HepG2 (cell line): ENCODE measurements around the gene CDH23. TPM values are rescaled to one million over a fixed set of nuclear protein-coding genes. Genes with fewer than 3 reads are reported as not detected.

Experiments used
- ATAC-seq: fragments of 200-7000 bp; cut with Tn5 transposase; 3 replicates; pipeline ENCODE4 v1.9.1; 2020; ENCODE audit warnings: mild to moderate bottlenecking, moderate library complexity
- BruUV-seq: library from RNA; stranded (reverse); fragments of 400-500 nt; replicated peaks from 2 replicates; lab custom pipeline; 2021; lab: Mats Ljungman, UMichigan
- CTCF ChIA-PET: fragments of 300-600 bp; formaldehyde crosslinking; extraction: SDS; loops from one replicate; lab custom pipeline; 2021; ENCODE audit warnings: low total read pairs, inconsistent platforms, low intra/inter-chr PET ratio; lab: Yijun Ruan, JAX
- POLR2A ChIA-PET: fragments of 350-600 bp; sonication (Branson Sonifier 250); formaldehyde crosslinking; loops from one replicate; lab custom pipeline; 2020; ENCODE audit warnings: antibody characterized with exemption, inconsistent platforms; lab: Yijun Ruan, JAX
- DNase-seq: peaks from one replicate; pipeline ENCODE4 v3.0.0-alpha.2; 2015; ENCODE audit warnings: low spot score
- FAIRE-seq: peaks from 3 replicates; lab custom pipeline; 2011; peaks lifted over from hg19 to GRCh38; lab: Jason Lieb, UNC
- H2AFZ ChIP-seq: one replicate; pipeline ENCODE4 v1.6.1; 2011; ENCODE audit warnings: low read length, inconsistent platforms
- H3K27ac ChIP-seq: fragments of 300-600 bp; 3 replicates; pipeline ENCODE4 v1.8.0; 2011; ENCODE audit warnings: mixed run types, mild to moderate bottlenecking, mixed read lengths, low read length, inconsistent platforms; ENCODE audit not compliant: insufficient read depth; ENCODE audit errors: extremely low read length
- H3K27me3 ChIP-seq, 2 experiments: fragments of 200-600 bp in 1 of 2; 2 replicates in 1 of 2; 3 replicates in 1 of 2; pipeline versions ENCODE4 v1.6.0 to v1.8.0; 2011; ENCODE audit warnings: low read length in 2 of 2, mild to moderate bottlenecking in 2 of 2, moderate library complexity in 2 of 2, inconsistent platforms in 1 of 2; ENCODE audit not compliant: insufficient read depth in 2 of 2, control insufficient read depth in 1 of 2
- H3K36me3 ChIP-seq, 2 experiments: fragments of 200-600 bp in 1 of 2; replicated peaks in 1 of 2; 2 replicates in 1 of 2; 3 replicates in 1 of 2; pipeline versions ENCODE4 v1.5.1 to v1.8.0; 2011; ENCODE audit warnings: low read length in 2 of 2, inconsistent platforms in 1 of 2; ENCODE audit not compliant: insufficient read depth in 2 of 2, control insufficient read depth in 1 of 2
- H3K4me1 ChIP-seq: 2 replicates; pipeline ENCODE4 v1.5.1; 2012; ENCODE audit warnings: low read length, inconsistent platforms; ENCODE audit not compliant: insufficient read depth
- H3K4me2 ChIP-seq: 2 replicates; pipeline ENCODE4 v1.6.0; 2011; ENCODE audit warnings: low read depth, low read length, inconsistent platforms
- H3K4me3 ChIP-seq, 3 experiments: fragments of 200-600 bp in 1 of 3; sonication (generic), shearing (Covaris generic) in 1 of 3; replicated peaks in 1 of 3; 2 replicates each; pipeline ENCODE4 v1.5.1; 2011 to 2016; ENCODE audit warnings: low read length in 3 of 3, inconsistent platforms in 2 of 3, low read depth in 2 of 3, mild to moderate bottlenecking in 2 of 3, control low read depth in 1 of 3, mixed read lengths in 1 of 3; ENCODE audit not compliant: insufficient read depth in 1 of 3
- H3K79me2 ChIP-seq: one replicate; pipeline ENCODE4 v1.6.1; 2011; ENCODE audit warnings: low read length, inconsistent platforms; ENCODE audit not compliant: insufficient read depth
- H3K9ac ChIP-seq: 2 replicates; pipeline ENCODE4 v1.6.0; 2011; ENCODE audit warnings: mild to moderate bottlenecking, low read depth, low read length, inconsistent platforms; ENCODE audit not compliant: insufficient read depth
- H3K9me3 ChIP-seq: 2 replicates; pipeline ENCODE4 v1.5.1; 2012; ENCODE audit warnings: mild to moderate bottlenecking, low read length
- H4K20me1 ChIP-seq: 2 replicates; pipeline ENCODE4 v1.6.0; 2011; ENCODE audit warnings: inconsistent platforms, mild to moderate bottlenecking, low read length, moderate library complexity; ENCODE audit not compliant: insufficient read depth
- AHR ChIP-seq: IDR thresholded peaks from 2 replicates; pipeline ENCODE4 v1.6.1; 2018; ENCODE audit warnings: missing genetic modification reagents, missing compliant biosample characterization
- ARID2 ChIP-seq: sonication (generic); formaldehyde crosslinking; IDR thresholded peaks from 2 replicates; pipeline ENCODE4 v1.8.1; 2022; ENCODE audit warnings: mild to moderate bottlenecking, missing genetic modification reagents, borderline replicate concordance
- CEBPG ChIP-seq: IDR thresholded peaks from 2 replicates; pipeline ENCODE4 v1.6.1; 2016
- HOXA3 ChIP-seq: sonication (generic); formaldehyde crosslinking; IDR thresholded peaks from 2 replicates; pipeline ENCODE4 v1.5.0; 2020; ENCODE audit warnings: missing genetic modification reagents
- MEF2D ChIP-seq: sonication (generic); formaldehyde crosslinking; IDR thresholded peaks from 2 replicates; pipeline ENCODE4 v1.5.1; 2020; ENCODE audit warnings: mild to moderate bottlenecking, missing genetic modification reagents
- MLX ChIP-seq: IDR thresholded peaks from 2 replicates; pipeline ENCODE4 v1.6.1; 2016
- NFAT5 ChIP-seq: sonication (generic); formaldehyde crosslinking; IDR thresholded peaks from 2 replicates; pipeline ENCODE4 v1.4.0; 2020; ENCODE audit warnings: missing genetic modification reagents
- PPARG ChIP-seq: conservative IDR thresholded peaks from 2 replicates; pipeline ENCODE4 v1.6.1; 2016; ENCODE audit warnings: missing biosample characterization, missing genetic modification reagents
- PRPF4 ChIP-seq: fragments of 200-400 bp; formaldehyde crosslinking; IDR thresholded peaks from 2 replicates; pipeline ENCODE4 v1.6.1; 2016; ENCODE audit warnings: low read length, low read depth; ENCODE audit not compliant: poor library complexity, severe bottlenecking
- SRSF4 ChIP-seq: fragments of 200-400 bp; formaldehyde crosslinking; IDR thresholded peaks from one replicate; pipeline ENCODE4 v1.6.1; 2018; ENCODE audit warnings: mild to moderate bottlenecking, low read depth, low read length, moderate library complexity; ENCODE audit not compliant: poor library complexity, severe bottlenecking
- THAP8 ChIP-seq: sonication (generic); formaldehyde crosslinking; IDR thresholded peaks from 2 replicates; pipeline ENCODE4 v1.5.1; 2020; ENCODE audit warnings: missing genetic modification reagents, mild to moderate bottlenecking, borderline replicate concordance
- THYN1 ChIP-seq: sonication (generic); formaldehyde crosslinking; IDR thresholded peaks from 2 replicates; pipeline ENCODE4 v1.8.1; 2023; ENCODE audit warnings: low read depth, mild to moderate bottlenecking, moderate library complexity, missing genetic modification reagents, borderline replicate concordance
- ZBTB2 ChIP-seq: sonication (generic); formaldehyde crosslinking; IDR thresholded peaks from 2 replicates; pipeline ENCODE4 v1.8.0; 2022; ENCODE audit warnings: low read depth, missing genetic modification reagents
- ZNF317 ChIP-seq: sonication (generic); formaldehyde crosslinking; IDR thresholded peaks from 2 replicates; pipeline ENCODE4 v1.5.0; 2020; ENCODE audit warnings: mild to moderate bottlenecking, missing genetic modification reagents
- ZNF329 ChIP-seq: sonication (generic); formaldehyde crosslinking; IDR thresholded peaks from 2 replicates; pipeline ENCODE4 v1.9.0; 2021; ENCODE audit warnings: low read depth, mild to moderate bottlenecking, missing genetic modification reagents
- ZNF878 ChIP-seq: sonication (generic); formaldehyde crosslinking; IDR thresholded peaks from 2 replicates; pipeline ENCODE4 v1.8.1; 2023; ENCODE audit warnings: mild to moderate bottlenecking, missing genetic modification reagents, moderate library complexity
- whole genome bisulfite sequencing: methylation state at CpG from one replicate; pipeline ENCODE4 v1.1.6; 2017; ENCODE audit warnings: low lambda C conversion rate; 5-methylcytosine and 5-hydroxymethylcytosine counted together
- in situ Hi-C: cut with HindIII; loops from 2 replicates; pipeline ENCODE4 v1.10.0; 2017; ENCODE audit warnings: low pct_unique_long_range_greater_than_20kb; ENCODE audit not compliant: extremely low pct_ligation_motif_present
- intact Hi-C: fragments of 100-400 bp; cut with micrococcal nuclease; formaldehyde crosslinking; loops from one replicate; pipeline ENCODE4 v1.10.0; 2022; ENCODE audit not compliant: unreplicated experiment
- polyA plus RNA-seq, 8 experiments: library from polyadenylated mRNA; depleted of rRNA in 3 of 8; stranded (reverse) in 7 of 8; unstranded in 1 of 8; fragments of >200 nt; fragmentation: Illumina TruSeq in 4 of 8; extraction: Trizol in 4 of 8; gene quantifications; 2 replicates each; pipeline versions ENCODE4 v1.2.1 to v1.2.3, GENCODE V29; 2011 to 2016; ENCODE audit warnings: low read depth in 4 of 8, missing spikeins in 1 of 8, mixed read lengths in 1 of 8; ENCODE audit not compliant: insufficient read depth in 1 of 8
- total RNA-seq, 5 experiments: library from RNA; depleted of rRNA; stranded (reverse); fragments of >200 nt; fragmentation: Illumina TruSeq; extraction: Trizol; gene quantifications; 2 replicates each; pipeline ENCODE4 v1.2.3, GENCODE V29; 2016; ENCODE audit warnings: low read depth in 1 of 5

CDH23 gene
- total and polyA plus RNA-seq, 2 of the 13 experiments (the other 11 are each of a cell fraction or from before 2014, with no cell fraction given): 0.13 TPM; not detected in 1

GRCh38 chr10:71561003-71561574, 164.4 kb downstream of the CDH23 start:
- Histone ChIP-seq H3K4me2 (no peak overlapping the region), H3K4me3 (no peak overlapping the region), H3K36me3 (no peaks in the 10 kb centered on the region), H4K20me1 (no peaks in the 10 kb centered on the region), H3K9me3 (no peaks in the 10 kb centered on the region), H3K27ac (no peak overlapping the region), H2AFZ (no peak overlapping the region), H3K4me1 (no peaks in the 10 kb centered on the region), H3K79me2 (no peaks in the 10 kb centered on the region), H3K27me3 (peaks cover 0 to 26% of the 10 kb centered on the region in 2 experiments; a peak in 2 of 5 replicates), H3K9ac (no peak overlapping the region)
- FAIRE-seq (no peak), ATAC-seq (no peak), DNase-seq (no peak)
- in situ Hi-C loops: loop anchor here (10.0 kb wide), 1 partner anchor 176 kb away; no protein-coding TSS in a partner anchor
- ChIA-PET POLR2A (no interaction called here), CTCF (no interaction called here)
- intact Hi-C loops: no loop called here
- WGBS: 14% methylated on average over 5 of the region's 5 CpGs
- no TSS peak for BruUV-seq
- no peak for TF ChIP-seq ZNF317 (CRISPR knock-in tag)
- TF ChIP-seq PPARG (CRISPR knock-in tag): no peak
- no peak for TF ChIP-seq THAP8 (CRISPR knock-in tag)
- no peak for TF ChIP-seq MLX (CRISPR knock-in tag)
- TF ChIP-seq HOXA3 (CRISPR knock-in tag): no peak
- TF ChIP-seq THYN1: no peak
- no peak for TF ChIP-seq ARID2 (CRISPR knock-in tag)
- TF ChIP-seq ZNF878 (CRISPR knock-in tag): no peak
- no peak for TF ChIP-seq ZBTB2 (CRISPR knock-in tag)
- no peak for TF ChIP-seq NFAT5 (CRISPR knock-in tag)
- TF ChIP-seq MEF2D (CRISPR knock-in tag): no peak
- TF ChIP-seq PRPF4: no peak
- no peak for TF ChIP-seq SRSF4
- no peak for TF ChIP-seq CEBPG
- no peak for TF ChIP-seq AHR (CRISPR knock-in tag)
- no peak for TF ChIP-seq ZNF329 (CRISPR knock-in tag)
